Activated naive CD4-positive, alpha-beta T cell treated with anti-CD3 and anti-CD28 coated beads, Interleukin-2, amount 10 ng/mL, durations not matched to agents 7 days and 5 days (primary cell): ENCODE data around the gene DPYSL4.

Experiments used
- CTCF ChIA-PET: fragments of 350-600 bp; sonication (Branson Sonifier 250); formaldehyde crosslinking; loops from one replicate; lab custom pipeline; 2021; ENCODE audit warnings: antibody characterized with exemption; lab: Charles Lee
- DNase-seq: peaks from one replicate; pipeline ENCODE4 v3.0.0-alpha.2; 2020
- H3K27ac Mint-ChIP-seq: one replicate; pipeline ENCODE4 v1.8.0; 2021; ENCODE audit warnings: mild to moderate bottlenecking, moderate library complexity, mixed read lengths
- H3K27me3 Mint-ChIP-seq: one replicate; pipeline ENCODE4 v1.8.0; 2021; ENCODE audit warnings: mild to moderate bottlenecking, mixed read lengths
- H3K36me3 Mint-ChIP-seq: one replicate; pipeline ENCODE4 v1.8.0; 2021; ENCODE audit warnings: mixed read lengths
- H3K4me1 Mint-ChIP-seq: one replicate; pipeline ENCODE4 v1.8.0; 2021; ENCODE audit warnings: mixed read lengths
- H3K4me3 Mint-ChIP-seq: one replicate; pipeline ENCODE4 v1.8.0; 2021; ENCODE audit warnings: mild to moderate bottlenecking, moderate library complexity, mixed read lengths
- H3K9me3 Mint-ChIP-seq: one replicate; pipeline ENCODE4 v1.8.0; 2021; ENCODE audit warnings: mixed read lengths

The DPYSL4 gene

DNA sequence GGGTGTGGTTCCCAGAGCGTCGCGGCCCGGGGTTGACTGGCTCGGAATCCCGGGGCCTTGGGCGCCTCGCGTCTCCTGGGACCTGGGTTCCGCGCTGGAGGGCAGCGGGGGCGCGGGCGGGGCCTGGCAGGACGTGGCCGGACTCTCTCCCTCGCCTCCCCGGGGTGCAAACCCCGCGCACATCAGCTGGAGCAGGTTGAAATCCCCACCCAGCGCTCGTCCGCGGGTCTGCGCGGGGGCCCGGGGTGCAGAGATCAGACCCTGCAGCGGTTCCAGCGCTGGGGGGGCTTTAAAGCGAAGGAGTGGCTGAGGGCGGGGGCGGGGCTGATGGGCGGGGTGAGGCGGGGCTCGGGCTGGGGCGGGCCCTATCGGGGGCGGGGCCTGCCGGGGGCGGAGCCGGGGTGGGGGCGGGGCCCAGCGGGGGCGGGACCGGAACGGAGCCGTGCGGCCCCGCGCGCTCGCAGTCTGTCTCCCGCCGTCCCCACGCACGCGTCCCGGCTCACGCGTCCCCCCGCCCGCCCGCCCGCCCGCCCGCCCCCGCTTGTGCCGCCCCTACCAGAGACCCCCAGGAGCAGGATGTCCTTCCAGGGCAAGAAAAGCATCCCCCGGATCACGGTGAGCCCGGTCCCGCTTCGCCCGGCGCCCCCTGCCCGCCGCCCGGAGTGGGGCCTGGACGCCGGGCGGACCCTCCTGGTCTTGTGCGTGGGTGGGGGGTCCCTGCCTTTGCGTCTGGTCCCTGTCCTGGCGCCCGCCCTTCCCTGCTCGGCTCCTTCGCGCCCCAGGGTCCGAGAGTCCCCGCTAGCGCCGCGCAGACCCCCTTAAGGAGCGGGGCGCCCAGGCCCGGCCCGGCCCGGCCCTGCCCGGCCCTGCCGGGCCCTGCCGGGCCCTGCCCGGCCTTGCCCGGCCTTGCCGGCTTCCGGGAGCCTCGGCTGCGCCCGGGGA lies at the start of gene DPYSL4:
Gene DPYSL4 (plus strand): TSS at position 461 of the 942 bp plus-strand sequence. CDS start 116 bp downstream, at position 577.
- peak; percentile 42 for DNase-seq
- H3K4me1 Mint-ChIP-seq: peaks cover 10% of the 10 kb centered on the region
- H3K27ac Mint-ChIP-seq: no peak within 1 kb of the TSS
- peak within 1 kb of the TSS; percentile 15 for H3K4me3 Mint-ChIP-seq
- peaks cover 68% of the 10 kb centered on the region for H3K27me3 Mint-ChIP-seq
- no peaks in the 10 kb centered on the region for H3K36me3 Mint-ChIP-seq
- H3K9me3 Mint-ChIP-seq: no peaks in the 10 kb centered on the region
- CTCF ChIA-PET: interaction anchor here (0.7 kb wide), 1 partner anchor 24 kb away, joined by 3 read pairs; no protein-coding TSS in a partner anchor

DNA sequence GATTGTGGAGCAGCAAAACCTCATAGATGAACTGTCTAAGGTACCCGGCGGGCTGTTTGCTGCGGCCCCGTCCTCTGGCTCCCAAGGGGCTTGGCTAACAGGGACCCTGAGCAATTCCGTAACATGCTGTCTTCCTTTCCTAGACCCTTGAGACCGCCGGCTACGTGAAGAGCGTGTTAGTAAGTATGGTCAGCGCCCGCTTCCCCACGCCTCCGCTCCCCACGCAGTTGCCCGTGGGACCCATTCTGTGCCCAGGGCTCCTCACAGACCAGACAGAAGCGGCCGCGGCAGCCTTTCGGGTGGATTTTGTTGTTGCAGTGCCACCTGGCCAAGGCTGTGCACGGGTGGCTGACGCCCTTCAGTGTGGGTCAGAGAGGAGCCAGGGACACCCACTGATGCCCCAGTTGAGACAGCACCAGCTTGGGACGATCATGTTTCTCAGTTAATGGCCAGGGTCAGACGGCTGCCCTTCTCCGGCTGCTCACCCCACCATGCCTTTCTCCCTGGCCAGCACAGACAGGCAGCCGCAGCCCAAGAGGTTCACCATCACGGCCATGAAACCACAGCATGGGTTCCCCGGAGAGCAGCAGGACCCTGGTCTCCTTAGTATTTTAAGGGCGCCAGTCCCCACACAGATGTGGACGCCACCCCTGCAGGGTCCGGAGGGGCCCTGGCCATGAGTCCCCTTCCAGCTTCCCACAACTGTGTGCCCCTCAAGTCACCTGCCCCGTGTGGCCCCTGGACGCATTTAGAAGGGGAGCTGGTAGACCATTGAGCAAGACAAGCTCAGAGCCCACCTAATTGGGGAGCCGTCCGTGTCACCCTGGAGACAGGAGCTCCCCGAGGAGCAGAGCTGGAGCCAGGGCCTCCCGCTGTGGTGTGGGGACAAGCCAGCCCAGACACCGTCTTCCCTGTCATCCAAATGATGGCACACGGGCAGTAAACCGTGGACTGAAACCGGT lies 49.4 kb upstream of the DPYSL4 start:
- Mint-ChIP-seq H3K27me3 (peaks cover 13% of the 10 kb centered on the region), H3K27ac (no peak overlapping the region), H3K36me3 (no peaks in the 10 kb centered on the region), H3K4me3 (no peak overlapping the region), H3K4me1 (peaks cover 2% of the 10 kb centered on the region), H3K9me3 (no peaks in the 10 kb centered on the region)
- CTCF ChIA-PET: no interaction called here
- no peak for DNase-seq

DNA sequence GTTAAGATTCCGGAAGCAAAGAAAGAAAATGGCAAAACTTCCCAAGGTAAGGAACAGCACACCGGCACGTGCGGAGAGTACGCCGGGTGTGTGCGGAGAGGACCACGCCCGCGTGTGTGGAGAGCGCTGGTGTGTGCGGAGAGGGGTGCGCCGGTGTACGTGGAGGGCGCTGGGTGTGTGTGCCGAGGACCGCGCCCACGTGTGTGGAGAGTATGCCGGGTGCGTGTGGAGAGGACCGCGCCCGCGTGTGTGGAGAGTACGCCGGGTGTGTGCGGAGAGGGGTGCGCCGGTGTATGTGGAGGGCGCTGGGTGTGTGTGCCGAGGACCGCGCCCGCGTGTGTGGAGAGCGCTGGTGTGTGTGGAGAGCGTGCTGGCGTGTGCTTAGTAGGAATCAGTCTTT lies 48.6 kb upstream of the DPYSL4 start:
- CTCF ChIA-PET: no interaction called here
- Mint-ChIP-seq H3K36me3 (no peaks in the 10 kb centered on the region), H3K4me1 (peaks cover under 1% of the 10 kb centered on the region), H3K27me3 (peaks cover 9% of the 10 kb centered on the region), H3K9me3 (no peaks in the 10 kb centered on the region), H3K27ac (no peak overlapping the region), H3K4me3 (no peak overlapping the region)
- no peak for DNase-seq

DNA sequence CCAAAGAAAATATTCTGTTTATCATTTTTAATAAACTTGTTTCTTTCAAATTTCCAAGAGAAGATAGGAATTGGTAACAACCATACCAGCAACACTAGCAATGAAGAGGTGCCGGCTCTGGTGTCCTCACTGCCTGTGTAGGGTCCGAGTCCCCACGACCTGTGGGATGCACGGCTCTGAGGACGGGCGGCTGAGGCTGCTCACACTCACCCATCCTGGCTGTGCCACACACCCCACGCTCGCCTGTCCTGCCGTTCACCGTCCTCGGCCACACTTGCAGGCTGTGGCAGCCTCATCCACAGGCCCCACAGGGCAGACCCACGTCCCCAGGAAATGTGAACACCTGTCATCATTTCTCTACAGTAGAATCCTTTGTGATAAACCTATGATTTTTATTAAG lies 48.2 kb upstream of the DPYSL4 start:
- no peaks in the 10 kb centered on the region for H3K9me3 Mint-ChIP-seq
- no peak for DNase-seq
- H3K4me1 Mint-ChIP-seq: no peaks in the 10 kb centered on the region
- no peak overlapping the region for H3K27ac Mint-ChIP-seq
- no peak overlapping the region for H3K4me3 Mint-ChIP-seq
- CTCF ChIA-PET: no interaction called here
- no peaks in the 10 kb centered on the region for H3K36me3 Mint-ChIP-seq
- H3K27me3 Mint-ChIP-seq: peaks cover 5% of the 10 kb centered on the region

DNA sequence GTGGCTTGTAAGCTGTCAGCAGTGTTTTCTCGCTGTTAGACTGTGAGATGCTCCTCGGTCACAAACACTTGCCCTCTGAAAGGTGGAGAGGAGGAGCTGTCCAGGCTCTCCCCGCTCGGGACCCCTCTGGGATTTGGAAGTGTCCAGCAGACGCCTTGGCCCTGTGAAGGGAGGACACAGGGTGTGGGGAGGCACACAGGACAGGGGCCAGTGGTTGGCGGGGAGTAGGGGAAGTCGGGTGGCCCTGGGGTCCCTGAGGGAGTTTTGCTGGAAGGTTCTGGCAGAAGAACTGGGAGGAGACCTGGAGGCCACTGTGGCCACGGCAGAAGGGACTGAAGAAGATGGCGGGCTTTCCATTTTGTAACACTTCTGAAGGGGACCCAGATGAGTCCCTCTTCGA lies 47.2 kb upstream of the DPYSL4 start:
- no peak for DNase-seq
- no peaks in the 10 kb centered on the region for H3K36me3 Mint-ChIP-seq
- no peaks in the 10 kb centered on the region for H3K9me3 Mint-ChIP-seq
- H3K4me3 Mint-ChIP-seq: no peak overlapping the region
- no peak overlapping the region for H3K27ac Mint-ChIP-seq
- CTCF ChIA-PET: interaction anchor here (0.6 kb wide), 1 partner anchor 64 kb away, joined by 3 read pairs; no protein-coding TSS in a partner anchor
- H3K27me3 Mint-ChIP-seq: peaks cover 7% of the 10 kb centered on the region
- H3K4me1 Mint-ChIP-seq: no peaks in the 10 kb centered on the region

DNA sequence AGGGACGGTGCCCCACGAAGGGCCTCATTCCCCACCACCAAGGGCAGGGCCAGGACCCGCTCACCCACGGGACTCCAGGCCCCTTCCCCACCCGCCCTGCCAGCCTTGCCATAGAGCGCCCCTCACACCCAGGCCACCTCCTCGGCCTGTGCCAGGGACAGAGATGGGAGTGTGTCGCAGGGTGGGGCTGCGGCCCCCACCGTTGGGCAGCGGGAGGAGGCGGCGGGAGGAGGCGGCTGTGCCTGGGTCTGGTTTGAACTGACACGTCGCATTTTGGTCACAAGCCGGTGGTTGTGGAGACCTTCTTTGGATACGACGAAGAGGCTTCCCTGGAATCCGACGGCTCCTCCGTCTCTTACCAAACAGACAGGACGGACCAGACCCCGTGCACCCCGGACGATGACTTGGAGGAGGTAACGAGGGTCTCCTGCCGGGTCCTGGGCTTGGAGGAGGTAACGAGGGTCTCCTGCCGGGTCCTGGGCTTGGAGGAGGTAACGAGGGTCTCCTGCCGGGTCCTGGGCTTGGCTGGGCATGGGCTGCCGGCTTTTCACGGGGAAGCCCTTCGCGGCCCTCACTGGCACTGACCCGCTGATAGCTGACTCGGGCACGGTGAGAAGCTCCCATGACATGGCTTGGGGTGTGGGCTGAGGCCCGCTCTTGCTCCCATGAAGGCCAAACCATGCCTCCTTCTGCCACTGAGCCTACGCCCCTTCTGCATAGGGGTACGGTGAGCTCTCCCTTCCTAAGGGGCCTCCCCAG lies 46.4 kb upstream of the DPYSL4 start:
- no peak overlapping the region for H3K27ac Mint-ChIP-seq
- CTCF ChIA-PET: no interaction called here
- H3K27me3 Mint-ChIP-seq: peaks cover 7% of the 10 kb centered on the region
- no peak overlapping the region for H3K4me3 Mint-ChIP-seq
- DNase-seq: no peak
- no peaks in the 10 kb centered on the region for H3K9me3 Mint-ChIP-seq
- no peaks in the 10 kb centered on the region for H3K4me1 Mint-ChIP-seq
- H3K36me3 Mint-ChIP-seq: no peaks in the 10 kb centered on the region

DNA sequence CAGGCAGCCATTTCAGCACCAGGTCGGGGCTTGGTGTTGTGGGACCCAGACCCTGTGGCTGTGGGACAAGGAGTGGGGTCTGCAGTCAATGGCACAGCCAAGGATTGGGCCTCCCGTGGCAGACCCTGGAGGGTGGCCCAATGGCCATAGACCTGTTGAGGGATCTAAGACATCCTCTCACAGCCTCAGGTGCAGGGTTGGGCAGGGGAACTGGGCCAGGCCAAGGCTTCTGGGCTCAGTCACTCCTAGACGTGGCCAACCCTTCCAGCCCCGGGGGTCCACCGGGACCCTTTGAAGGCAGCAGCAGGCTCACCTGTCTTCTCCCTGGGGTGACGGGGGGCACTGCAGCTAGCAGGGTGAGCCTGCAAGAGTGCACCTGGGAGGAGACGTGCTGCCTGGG lies 45.7 kb upstream of the DPYSL4 start:
- H3K27me3 Mint-ChIP-seq: peaks cover 7% of the 10 kb centered on the region

DNA sequence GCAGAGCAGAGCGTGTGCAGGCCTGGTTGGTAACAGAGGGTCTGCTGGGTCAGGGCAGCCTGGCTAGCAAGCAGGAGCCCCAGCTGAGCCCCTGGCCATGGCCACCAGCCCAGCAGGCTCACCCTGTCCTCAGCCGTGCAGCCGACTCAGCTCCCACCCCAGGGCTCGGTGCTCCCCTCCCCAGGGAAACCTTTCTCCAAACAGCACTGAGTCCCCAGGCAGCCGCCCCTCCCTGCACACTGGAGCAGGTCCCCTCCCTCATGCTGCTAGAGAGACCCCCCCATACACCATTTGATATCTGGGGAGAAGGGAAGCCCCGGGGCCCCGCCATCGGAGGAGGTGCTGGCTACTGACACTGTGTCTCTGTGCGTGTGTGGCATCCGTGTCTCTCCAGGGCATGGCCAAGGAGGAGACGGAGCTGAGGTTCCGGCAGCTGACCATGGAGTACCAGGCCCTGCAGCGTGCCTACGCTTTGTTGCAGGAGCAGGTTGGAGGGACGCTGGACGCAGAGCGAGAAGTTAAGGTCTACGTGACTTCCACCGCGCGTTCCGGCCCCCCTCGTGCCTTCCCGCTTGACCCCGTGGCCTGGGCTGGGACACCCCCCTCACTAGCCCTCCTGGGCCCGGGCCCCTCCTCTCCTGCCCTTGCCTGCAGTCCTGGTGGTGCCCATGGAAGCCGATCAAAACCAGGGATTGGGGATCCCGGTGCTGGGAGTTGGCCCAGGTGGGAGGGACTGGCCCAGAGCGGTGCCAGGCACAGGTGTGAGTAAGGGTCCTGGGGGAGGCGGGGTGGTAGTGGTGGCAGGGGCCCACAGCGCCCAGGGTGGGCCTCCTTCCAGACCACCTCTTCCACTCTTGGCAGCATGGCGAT lies 45.0 kb upstream of the DPYSL4 start:
- H3K9me3 Mint-ChIP-seq: no peaks in the 10 kb centered on the region
- H3K4me3 Mint-ChIP-seq: no peak overlapping the region
- peaks cover 7% of the 10 kb centered on the region for H3K27me3 Mint-ChIP-seq
- H3K36me3 Mint-ChIP-seq: no peaks in the 10 kb centered on the region
- CTCF ChIA-PET: interaction anchor here (0.8 to 2.6 kb wide), 5 partner anchors 11 to 256 kb away, joined by 3 to 11 read pairs (median 6); no protein-coding TSS in a partner anchor
- no peaks in the 10 kb centered on the region for H3K4me1 Mint-ChIP-seq
- no peak overlapping the region for H3K27ac Mint-ChIP-seq
- no peak for DNase-seq

More for the DNA sequence above, 45.7 kb upstream of the DPYSL4 start:
- H3K27ac Mint-ChIP-seq: no peak overlapping the region
- DNase-seq: no peak
- no peak overlapping the region for H3K4me3 Mint-ChIP-seq
- no peaks in the 10 kb centered on the region for H3K9me3 Mint-ChIP-seq
- H3K4me1 Mint-ChIP-seq: no peaks in the 10 kb centered on the region
- H3K36me3 Mint-ChIP-seq: no peaks in the 10 kb centered on the region
- CTCF ChIA-PET: interaction anchor here (1.6 kb wide), 1 partner anchor 255 kb away, joined by 7 read pairs; no protein-coding TSS in a partner anchor

DNA sequence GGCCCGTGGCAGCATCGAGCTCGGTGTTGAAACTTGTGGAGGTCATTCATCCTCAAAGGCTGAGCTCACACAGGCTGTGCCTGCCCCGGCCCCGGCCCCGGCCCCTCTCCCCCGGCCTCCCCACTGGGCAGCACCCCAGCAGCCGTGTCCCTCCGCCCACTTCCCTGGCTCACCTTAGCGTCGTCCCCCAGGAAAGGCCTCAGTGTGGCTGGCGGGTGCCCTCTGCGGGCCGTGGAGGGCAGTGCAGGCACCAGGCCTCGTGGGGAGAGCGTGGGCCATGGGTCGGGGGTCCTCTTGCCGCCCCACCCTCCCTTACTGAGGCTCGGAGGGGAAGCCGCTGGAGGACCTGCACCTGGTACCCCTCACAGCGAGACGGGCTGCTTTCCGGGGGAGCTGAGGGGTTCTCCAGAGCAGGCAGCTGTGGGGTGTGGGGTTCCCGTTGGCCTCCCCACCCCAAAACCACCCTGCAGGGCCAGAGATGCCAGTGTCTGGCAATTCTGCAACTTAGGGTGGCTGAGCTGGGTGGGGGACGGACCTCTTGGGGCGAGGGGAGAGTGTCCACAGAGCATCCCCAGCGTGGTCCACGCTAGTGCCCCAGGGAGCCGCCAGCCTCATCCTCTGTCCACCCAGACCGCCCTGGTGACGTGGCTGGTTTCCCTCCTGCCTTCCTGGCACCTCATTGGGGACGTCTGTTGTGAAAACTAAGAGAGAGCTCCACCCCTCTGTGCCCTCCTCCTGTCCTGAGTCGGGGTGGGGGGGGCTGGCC lies 44.2 kb upstream of the DPYSL4 start:
- H3K4me3 Mint-ChIP-seq: no peak overlapping the region
- H3K27me3 Mint-ChIP-seq: peaks cover 7% of the 10 kb centered on the region
- CTCF ChIA-PET: interaction anchor here (0.6 to 2.6 kb wide), 7 partner anchors 10 to 257 kb away, joined by 3 to 11 read pairs (median 4); no protein-coding TSS in a partner anchor
- H3K4me1 Mint-ChIP-seq: no peaks in the 10 kb centered on the region
- DNase-seq: peak; percentile 58
- no peaks in the 10 kb centered on the region for H3K9me3 Mint-ChIP-seq
- no peaks in the 10 kb centered on the region for H3K36me3 Mint-ChIP-seq
- no peak overlapping the region for H3K27ac Mint-ChIP-seq

DNA sequence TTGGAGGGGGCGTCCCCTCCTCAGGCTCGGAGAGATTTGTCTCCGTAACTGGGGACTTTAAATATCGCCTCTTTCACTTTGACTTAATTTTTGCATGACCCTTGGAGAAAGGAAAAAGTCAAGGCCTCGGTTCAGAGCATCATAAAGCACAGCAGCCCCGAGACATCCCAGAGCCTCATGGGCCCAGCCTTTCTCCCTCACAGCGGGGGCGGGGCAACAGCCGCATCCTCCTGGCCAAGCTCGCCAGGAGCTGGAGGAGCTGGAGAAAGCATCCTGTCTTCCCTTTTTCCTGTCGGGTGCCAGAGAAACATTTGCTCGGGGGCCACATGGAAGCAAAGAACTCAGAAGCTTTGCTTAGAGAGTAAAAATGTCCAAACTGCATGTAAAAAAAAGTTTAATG lies 43.6 kb upstream of the DPYSL4 start:
- Mint-ChIP-seq H3K27me3 (peaks cover 7% of the 10 kb centered on the region), H3K4me3 (no peak overlapping the region), H3K9me3 (no peaks in the 10 kb centered on the region), H3K4me1 (no peaks in the 10 kb centered on the region), H3K36me3 (no peaks in the 10 kb centered on the region), H3K27ac (no peak overlapping the region)
- CTCF ChIA-PET: interaction anchor here (0.6 to 2.6 kb wide), 5 partner anchors 9 to 257 kb away, joined by 3 to 11 read pairs (median 4); no protein-coding TSS in a partner anchor
- no peak for DNase-seq

DNA sequence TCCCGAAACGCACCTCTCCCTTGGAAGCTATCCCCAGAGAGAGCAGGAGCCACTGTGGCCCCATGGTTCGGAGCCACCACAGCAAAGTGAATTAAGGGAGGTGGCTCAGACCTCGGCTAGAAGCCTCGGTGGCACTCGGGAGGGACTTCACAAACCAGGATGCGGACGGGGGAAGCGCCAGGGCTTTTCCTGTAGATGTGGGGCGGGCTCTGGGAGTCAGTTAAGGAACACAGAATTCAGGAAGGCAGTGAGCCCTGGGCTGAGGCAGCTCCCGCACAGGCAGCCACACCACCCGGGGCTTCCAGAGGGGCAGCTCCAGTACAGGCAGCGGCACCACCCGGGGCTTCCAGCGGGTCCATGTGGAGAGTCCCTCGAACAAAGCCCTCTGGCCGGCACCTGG lies 42.7 kb upstream of the DPYSL4 start:
- CTCF ChIA-PET: interaction anchor here (2.6 kb wide), 1 partner anchor 8 kb away, joined by 11 read pairs; no protein-coding TSS in a partner anchor
- Mint-ChIP-seq H3K4me3 (no peak overlapping the region), H3K9me3 (no peaks in the 10 kb centered on the region), H3K4me1 (no peaks in the 10 kb centered on the region), H3K36me3 (no peaks in the 10 kb centered on the region), H3K27ac (no peak overlapping the region), H3K27me3 (peaks cover 7% of the 10 kb centered on the region)
- no peak for DNase-seq

DNA sequence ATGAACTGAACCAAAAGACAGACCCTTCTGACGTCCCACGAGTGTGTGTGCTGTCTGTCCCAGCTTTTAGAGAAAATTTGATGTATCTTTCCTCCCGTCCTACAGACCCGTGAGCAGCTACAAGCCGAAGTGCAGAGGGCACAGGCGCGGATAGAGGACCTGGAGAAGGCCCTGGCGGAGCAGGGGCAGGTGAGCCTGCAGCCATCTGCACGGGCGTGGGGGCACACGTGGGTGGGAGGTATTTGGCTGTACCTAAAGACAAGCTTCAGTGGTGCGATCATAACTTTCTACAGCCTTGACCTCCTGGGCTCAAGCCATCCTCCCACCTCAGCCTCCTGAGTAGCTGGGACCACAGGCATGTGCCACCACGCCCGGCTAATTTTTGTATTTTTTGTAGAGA lies 41.7 kb upstream of the DPYSL4 start:
- Mint-ChIP-seq H3K36me3 (no peaks in the 10 kb centered on the region), H3K4me3 (no peak overlapping the region), H3K27ac (no peak overlapping the region), H3K9me3 (no peaks in the 10 kb centered on the region), H3K27me3 (peaks cover 7% of the 10 kb centered on the region), H3K4me1 (no peaks in the 10 kb centered on the region)
- CTCF ChIA-PET: no interaction called here
- DNase-seq: no peak
